HG02981 (cell line): ENCODE data around the gene DHRS4.
A peak's percentile ranks its signal among the peaks of the same experiment; 100 is the strongest.

ENCODE experiments used
- ATAC-seq: cut with Tn5 transposase; IDR thresholded peaks from one replicate; pipeline ENCODE4 v1.9.1; 2021; ENCODE audit warnings: mild to moderate bottlenecking, moderate library complexity; ENCODE audit not compliant: unreplicated experiment

Gene DHRS4

DNA sequence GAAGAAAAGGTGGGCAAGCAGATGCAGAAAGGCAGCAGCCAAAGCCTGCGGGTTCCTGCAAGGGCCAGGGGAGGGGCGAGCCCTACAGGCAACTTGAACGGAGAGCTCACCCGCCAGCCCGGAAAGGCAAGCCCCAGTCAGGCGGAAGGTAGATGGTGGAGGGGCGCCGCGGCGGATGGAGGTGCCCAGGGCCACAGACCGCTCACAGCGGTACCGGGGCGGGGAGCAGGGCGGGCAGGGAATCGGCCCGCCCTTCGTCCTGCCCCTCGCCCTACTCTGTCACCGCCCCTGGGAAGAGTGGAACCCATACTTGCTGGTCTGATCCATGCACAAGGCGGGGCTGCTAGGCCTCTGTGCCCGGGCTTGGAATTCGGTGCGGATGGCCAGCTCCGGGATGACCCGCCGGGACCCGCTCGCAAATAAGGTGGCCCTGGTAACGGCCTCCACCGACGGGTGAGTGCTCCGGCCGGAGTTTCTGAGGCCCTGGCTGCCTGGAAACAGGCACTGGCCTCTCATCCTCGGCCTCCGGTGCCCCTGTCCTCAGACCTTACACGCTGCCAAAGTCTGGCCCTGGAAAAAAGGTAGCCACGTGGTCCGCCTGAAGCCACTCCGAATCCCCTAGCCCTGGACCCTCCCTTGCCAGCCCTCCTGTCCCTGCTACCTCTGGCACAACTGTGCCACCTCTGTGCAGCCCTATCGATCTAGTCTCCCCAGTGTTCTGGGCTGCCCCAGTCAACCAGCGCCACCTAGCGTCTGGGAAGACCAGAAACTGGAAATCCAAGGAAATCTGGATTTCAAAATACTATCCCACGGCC lies at the start of gene DHRS4:
DHRS4 (plus strand) TSS at position 307 of the 815 bp plus-strand sequence; CDS start at position 326, 19 bp downstream.
- ATAC-seq = peak; percentile 82

- no peak for ATAC-seq
Measured at GRCh38 chr14:23910101-23910875, 43.3 kb upstream of the DHRS4 start.

DNA sequence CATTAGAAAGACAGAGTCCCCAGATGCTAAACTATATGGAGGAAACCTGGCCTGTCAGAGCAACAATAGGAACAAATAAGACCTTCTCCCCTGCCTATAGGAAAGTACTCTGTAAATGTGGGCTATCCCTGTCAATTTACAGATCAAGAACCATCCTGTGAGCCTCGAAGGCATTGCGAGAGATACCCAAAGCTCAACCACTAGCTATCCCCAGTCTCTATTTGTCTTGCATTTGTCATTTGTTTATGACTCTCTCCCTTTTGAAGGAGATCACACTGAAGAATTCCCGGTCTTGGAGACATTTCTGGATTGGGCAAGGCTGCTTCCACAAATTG lies 42.7 kb upstream of the DHRS4 start:
- ATAC-seq = no peak

GRCh38 chr14:23915559-23915958 lies 38.0 kb upstream of the DHRS4 start:
- no peak for ATAC-seq

GRCh38 chr14:23916004-23916403 lies 37.6 kb upstream of the DHRS4 start:
- ATAC-seq = no peak

DNA sequence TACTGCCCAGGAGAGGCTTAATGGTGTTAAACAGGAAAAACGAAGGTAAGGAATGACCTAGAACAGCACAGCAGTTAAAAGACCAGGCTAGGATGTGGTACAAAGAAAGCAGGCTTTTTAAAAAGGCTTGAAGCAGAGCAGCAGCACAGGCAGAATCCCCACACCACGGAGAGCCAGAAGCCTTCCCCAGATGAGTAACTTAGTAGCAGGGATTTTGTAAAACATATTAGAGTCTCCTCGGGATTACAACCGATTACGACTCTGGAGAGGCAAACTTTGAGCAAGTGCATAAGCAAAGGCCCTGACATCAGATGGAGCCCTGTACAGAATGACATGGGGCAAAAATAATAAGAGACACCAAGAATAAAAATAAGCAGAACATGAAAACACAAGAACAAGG lies 37.1 kb upstream of the DHRS4 start:
- no peak for ATAC-seq

DNA sequence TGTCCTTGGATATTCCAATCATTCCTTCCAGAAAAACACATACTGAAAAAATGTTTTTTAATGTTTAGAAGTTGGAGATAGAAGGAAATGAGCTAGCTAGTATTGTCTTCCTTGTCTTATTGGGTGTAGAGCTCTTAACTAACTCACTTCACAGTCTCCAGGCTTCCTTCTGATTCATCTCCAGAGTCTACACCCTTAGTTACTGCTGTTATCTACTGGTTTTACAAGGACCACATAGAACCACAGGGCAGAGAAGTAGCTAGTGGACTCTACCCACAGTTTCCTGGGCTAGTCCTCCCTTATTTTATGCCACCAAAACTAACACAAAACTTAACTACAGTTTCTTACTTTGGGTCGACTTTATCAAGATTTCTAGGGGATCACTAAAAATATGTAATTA lies 31.0 kb upstream of the DHRS4 start:
- ATAC-seq = no peak

DNA sequence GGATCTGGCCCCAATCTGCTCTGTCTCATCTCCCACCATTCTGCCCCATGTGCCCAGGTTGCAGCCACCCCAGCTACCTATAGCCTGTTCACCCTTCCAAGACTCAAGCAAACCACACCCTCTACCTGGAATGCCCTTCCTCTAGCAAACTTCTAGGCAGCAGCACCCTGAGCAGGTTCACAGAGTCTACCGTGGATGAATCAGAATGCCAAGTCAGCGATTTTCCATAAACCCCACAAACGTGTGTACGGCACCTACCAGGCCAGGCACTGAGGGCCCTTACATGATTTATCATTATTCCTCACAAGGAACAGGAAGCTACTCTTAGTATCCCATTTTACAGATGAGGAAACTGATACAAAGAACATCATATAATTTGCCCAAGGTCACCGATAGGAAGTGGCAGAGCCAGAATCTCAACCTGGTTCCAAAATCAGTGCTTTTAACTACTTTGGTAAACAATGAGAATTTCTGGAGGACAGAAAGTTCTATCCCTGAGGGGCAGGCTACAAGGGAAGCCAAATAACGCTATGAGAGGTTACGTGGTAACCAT lies 28.0 kb upstream of the DHRS4 start:
- no peak for ATAC-seq

DNA sequence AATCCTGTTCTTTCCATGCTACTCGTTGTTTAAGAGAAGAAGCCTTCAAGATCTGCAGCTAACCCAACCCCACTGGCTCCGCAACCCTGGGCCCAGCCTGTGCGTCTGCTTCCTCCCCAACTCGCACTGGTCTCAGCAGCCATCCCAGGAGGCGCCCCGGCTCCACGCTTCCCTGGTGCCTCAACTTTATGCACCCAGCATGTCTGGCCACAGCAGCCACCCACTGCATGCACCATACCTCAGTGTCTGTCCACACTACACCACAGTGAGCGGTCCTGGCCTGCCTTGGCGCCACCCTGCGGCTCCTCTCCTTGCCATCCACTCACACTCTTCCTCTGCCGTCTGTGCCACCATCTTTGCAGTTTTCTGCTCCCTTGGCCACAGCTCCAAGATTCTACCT lies 27.0 kb upstream of the DHRS4 start:
- ATAC-seq = no peak

DNA sequence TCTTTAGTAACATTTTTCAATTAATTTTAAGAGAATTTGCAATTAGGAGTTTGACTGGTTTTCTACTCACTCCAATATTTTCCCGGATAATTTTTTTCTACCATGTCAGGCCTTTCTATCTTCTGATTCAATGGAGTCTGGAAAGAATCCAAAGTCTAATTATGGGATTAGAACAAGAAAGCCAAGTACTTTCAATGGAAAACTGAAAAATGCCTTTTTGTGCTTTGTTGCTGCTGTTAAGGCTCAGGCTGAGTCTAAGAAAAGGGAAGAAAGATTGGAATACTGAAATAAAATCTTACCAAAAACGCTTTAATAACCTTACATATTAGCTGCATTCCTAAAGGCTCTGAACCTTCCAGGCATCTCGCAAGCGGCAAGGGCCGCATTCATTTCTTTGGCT lies 24.4 kb upstream of the DHRS4 start:
- no peak for ATAC-seq

GRCh38 chr14:23929822-23930294 lies 23.7 kb upstream of the DHRS4 start:
- no peak for ATAC-seq

- no peak for ATAC-seq
Measured at GRCh38 chr14:23930742-23931141, 22.8 kb upstream of the DHRS4 start.

DNA sequence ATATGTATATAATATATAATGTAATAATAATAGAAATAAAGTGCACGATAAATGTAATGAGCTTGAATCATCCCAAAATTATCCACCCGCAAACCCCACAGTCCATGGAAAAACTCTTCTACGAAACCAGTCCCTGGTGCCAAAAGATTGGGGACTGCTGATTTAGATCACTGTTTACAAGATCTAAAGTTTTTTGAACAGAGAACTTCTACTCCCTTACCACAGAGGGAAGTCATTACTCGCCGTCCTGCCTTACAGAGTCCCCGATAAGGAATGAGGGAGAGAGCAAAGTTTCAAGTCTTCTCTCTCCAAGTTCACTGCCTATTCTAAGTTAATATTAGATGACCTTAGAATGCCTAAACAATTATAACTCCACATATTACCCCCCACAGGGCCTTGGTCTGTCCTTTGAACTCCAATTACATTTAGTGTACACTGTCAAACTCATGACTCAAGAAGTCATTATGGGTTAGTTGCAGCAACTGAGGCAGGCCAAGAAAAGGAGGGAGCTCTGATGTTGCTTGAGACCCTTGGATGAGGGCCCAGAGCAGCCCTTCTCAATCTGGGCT lies 21.8 kb upstream of the DHRS4 start:
- no peak for ATAC-seq

GRCh38 chr14:23932639-23933038 lies 20.9 kb upstream of the DHRS4 start:
- no peak for ATAC-seq

- no peak for ATAC-seq
Measured at GRCh38 chr14:23933108-23933741, 20.3 kb upstream of the DHRS4 start.

DNA sequence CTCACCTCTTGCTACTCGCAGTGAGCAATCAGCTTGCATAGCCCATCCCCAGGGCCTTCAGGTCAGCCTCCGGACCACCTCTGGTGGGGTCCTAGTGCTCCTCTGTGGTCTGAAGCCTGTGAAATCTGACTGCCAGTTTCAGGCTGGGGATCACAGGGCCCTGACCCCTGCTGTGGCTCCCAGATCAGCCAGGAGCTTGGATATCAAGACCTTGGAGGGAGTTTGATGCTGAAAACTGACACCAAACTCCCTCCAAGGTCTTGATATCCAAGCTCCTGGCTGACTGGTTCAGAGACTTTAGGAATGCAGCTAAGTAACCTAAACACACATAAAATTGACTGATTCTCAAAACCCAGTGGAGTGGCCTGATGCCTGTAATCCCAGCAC lies 19.8 kb upstream of the DHRS4 start:
- ATAC-seq = no peak

DNA sequence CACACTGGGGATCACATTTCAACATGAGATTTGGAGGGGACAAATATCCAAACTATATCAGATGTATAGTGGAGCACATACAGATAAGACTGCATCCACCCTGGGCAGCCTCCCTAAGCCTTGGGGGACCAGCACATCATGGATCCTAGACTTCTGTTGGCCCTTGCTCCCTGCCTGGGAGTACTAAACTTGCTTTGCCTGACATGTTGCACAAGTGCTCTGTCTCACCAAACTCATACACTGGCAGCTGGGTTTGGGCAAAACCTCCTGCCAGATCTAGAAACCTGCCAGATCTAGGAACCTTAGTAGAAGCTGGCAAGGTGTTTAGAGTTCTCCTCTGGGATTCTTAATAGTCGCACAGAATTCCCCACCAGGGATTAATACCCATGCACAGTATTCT lies 18.4 kb upstream of the DHRS4 start:
- ATAC-seq = no peak

DNA sequence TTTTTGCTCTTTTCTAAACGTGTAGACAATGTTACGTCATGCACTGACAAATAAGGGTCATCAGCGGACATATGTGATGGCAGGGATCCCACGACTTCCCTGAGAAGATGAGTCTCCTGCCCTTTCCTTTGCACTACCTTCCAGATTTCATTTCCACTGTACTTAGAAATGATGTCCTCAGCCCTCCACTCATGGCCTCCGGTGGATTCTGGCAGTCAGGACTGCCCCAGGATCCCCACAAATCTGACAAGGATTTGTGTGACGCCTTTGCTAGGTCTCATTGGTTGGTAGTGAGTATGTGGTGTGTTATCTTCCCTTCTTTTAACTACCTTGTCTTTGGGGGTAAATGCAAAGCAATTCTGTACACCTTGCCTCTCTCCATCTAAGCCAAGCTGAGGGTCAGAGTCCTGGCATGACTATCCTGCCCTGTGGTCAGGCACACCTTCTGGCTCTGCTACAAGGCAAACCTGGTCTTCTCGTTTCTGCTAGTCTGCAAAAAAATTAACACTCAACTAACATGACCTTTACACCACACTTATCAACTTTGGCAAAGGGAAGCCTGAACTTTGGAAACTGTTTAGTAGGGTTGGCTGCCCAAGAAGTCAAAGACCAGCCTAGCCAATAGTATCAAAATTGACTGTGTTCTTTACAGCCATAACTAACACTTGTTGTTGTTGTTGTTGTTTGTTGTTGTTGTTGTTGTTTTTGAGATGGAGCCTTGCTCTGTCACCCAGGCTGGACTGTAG lies 17.3 kb upstream of the DHRS4 start:
- no peak for ATAC-seq

DNA sequence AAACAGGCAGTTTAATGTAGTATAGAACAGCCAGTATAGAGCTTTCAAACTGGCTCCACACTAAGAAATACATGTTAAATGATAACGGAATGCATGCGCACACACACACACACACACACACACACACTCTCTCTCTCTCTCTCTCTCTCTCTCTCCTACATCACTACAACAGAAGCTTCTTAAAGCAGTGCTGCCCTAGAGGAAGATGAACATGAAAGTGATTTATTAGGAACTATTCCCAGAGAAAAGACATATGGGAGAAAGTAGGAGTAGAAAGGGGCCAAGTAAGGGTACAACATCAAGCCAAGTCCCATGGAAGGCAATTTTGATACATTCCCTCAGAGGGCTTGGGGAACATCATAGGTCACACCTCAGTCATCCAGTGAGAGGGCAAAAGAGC lies 16.4 kb upstream of the DHRS4 start:
- ATAC-seq = no peak

- no peak for ATAC-seq
Measured at GRCh38 chr14:23938823-23939222, 14.7 kb upstream of the DHRS4 start.
